Hepatocyte (in vitro differentiated cells): ENCODE results near the gene C15orf61. TPM values are rescaled to one million over a fixed set of nuclear protein-coding genes. Genes with fewer than 3 reads are reported as not detected.

Source experiments
- DNase-seq: peaks from one replicate; pipeline ENCODE4 v3.0.0-alpha.2; 2016; ENCODE audit warnings: low spot score
- H2AFZ ChIP-seq: fragments of 200-600 bp; sonication (generic); 2 replicates; pipeline ENCODE4 v1.6.0; 2016; ENCODE audit warnings: antibody characterized with exemption, mild to moderate bottlenecking
- H3K27ac ChIP-seq: fragments of 200-600 bp; sonication (generic); 2 replicates; pipeline ENCODE4 v1.5.1; 2016; ENCODE audit warnings: mild to moderate bottlenecking
- H3K27me3 ChIP-seq: fragments of 200-600 bp; sonication (generic); 2 replicates; pipeline ENCODE4 v1.6.1; 2016
- H3K36me3 ChIP-seq: fragments of 200-600 bp; sonication (generic); replicated peaks from 2 replicates; pipeline ENCODE4 v1.5.1; 2016; ENCODE audit warnings: low read depth; ENCODE audit not compliant: insufficient read depth
- H3K4me1 ChIP-seq: fragments of 200-600 bp; sonication (generic); 2 replicates; pipeline ENCODE4 v1.5.1; 2016; ENCODE audit warnings: mild to moderate bottlenecking, moderate library complexity; ENCODE audit not compliant: insufficient read depth
- H3K4me2 ChIP-seq: fragments of 200-600 bp; sonication (generic); 2 replicates; pipeline ENCODE4 v1.6.0; 2016
- H3K4me3 ChIP-seq: fragments of 200-600 bp; sonication (generic); 2 replicates; pipeline ENCODE4 v1.5.1; 2016; ENCODE audit warnings: mild to moderate bottlenecking
- H3K79me2 ChIP-seq: fragments of 200-600 bp; sonication (generic); 2 replicates; pipeline ENCODE4 v1.6.0; 2017; ENCODE audit warnings: mild to moderate bottlenecking
- H3K9me2 ChIP-seq: fragments of 200-600 bp; sonication (generic); replicated peaks from 2 replicates; pipeline ENCODE4 v1.6.0; 2017; ENCODE audit warnings: mild to moderate bottlenecking; ENCODE audit not compliant: insufficient read depth
- H3K9me3 ChIP-seq: fragments of 200-600 bp; sonication (generic); 2 replicates; pipeline ENCODE4 v1.5.1; 2016; ENCODE audit warnings: low read depth, mild to moderate bottlenecking
- H4K20me1 ChIP-seq: fragments of 200-600 bp; sonication (generic); 2 replicates; pipeline ENCODE4 v1.6.0; 2016; ENCODE audit warnings: mild to moderate bottlenecking; ENCODE audit not compliant: insufficient read depth, poor library complexity, severe bottlenecking
- CTCF ChIP-seq: fragments of 200-600 bp; sonication (generic); IDR thresholded peaks from 2 replicates; pipeline ENCODE4 v1.5.1; 2016; ENCODE audit warnings: antibody characterized with exemption, mild to moderate bottlenecking; ENCODE audit not compliant: poor library complexity
- EZH2 ChIP-seq: fragments of 200-600 bp; sonication (generic); IDR thresholded peaks from 2 replicates; pipeline ENCODE4 v1.6.1; 2016; ENCODE audit warnings: antibody characterized with exemption, mild to moderate bottlenecking, borderline replicate concordance
- EZH2phosphoT487 ChIP-seq: fragments of 200-600 bp; sonication (generic); IDR thresholded peaks from one replicate; pipeline ENCODE4 v1.6.1; 2018; ENCODE audit warnings: antibody characterized with exemption, mild to moderate bottlenecking, low read depth, moderate library complexity; ENCODE audit not compliant: unreplicated experiment, severe bottlenecking
- WGBS: methylation state at CpG from one replicate; pipeline ENCODE4 v1.1.6; 2016; ENCODE audit warnings: low lambda C conversion rate; ENCODE audit errors: missing lambda C conversion rate; 5-methylcytosine and 5-hydroxymethylcytosine counted together
- polyA plus RNA-seq: library from polyadenylated mRNA; unstranded; fragments of >200 nt; fragmentation: Nextera tagmentation; extraction: Ambion mirVana; gene quantifications from 2 replicates; pipeline ENCODE4 v1.2.1, GENCODE V29; 2016
- total RNA-seq: library from RNA; depleted of rRNA; stranded (reverse); fragments of >200 nt; gene quantifications from 2 replicates; pipeline ENCODE4 v1.2.3, GENCODE V29; 2014

The C15orf61 gene
- total and polyA plus RNA-seq, 2 experiments from 2014 or later: 7.6 to 8.4 TPM

DNA sequence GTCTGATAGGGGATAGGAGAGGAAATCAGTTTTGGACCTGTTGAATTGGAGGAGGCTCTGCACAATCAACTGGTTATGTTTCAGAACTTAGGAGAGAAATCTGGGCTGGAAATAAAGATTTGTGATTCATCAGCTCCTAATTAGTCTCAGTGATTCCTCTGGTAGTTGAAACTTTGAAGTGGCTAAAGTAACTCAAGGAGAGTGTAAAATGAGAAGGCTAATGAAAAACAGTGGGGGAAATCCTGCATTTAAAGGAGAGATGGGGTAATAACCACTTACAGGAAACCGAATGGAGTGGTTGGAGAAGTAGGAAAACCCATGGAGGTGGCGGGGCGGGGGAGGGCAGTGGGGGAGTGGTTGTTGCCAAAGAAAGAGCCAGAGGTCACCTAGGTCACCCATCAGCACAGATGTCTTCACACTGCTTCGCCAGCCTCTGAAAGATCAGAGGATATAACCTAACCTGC is 54.1 kb downstream of the C15orf61 start:
- no peaks in the 10 kb centered on the region for H3K27me3 ChIP-seq
- no peaks in the 10 kb centered on the region for H3K36me3 ChIP-seq
- no peaks in the 10 kb centered on the region for H4K20me1 ChIP-seq
- peaks cover 7% of the 10 kb centered on the region for H3K4me1 ChIP-seq
- no peaks in the 10 kb centered on the region for H3K9me2 ChIP-seq
- no peaks in the 10 kb centered on the region for H3K79me2 ChIP-seq
- H2AFZ ChIP-seq: no peak overlapping the region
- TF ChIP-seq EZH2phosphoT487 (no peak), EZH2 (no peak)
- H3K27ac ChIP-seq: no peak overlapping the region
- DNase-seq: no peak
- H3K9me3 ChIP-seq: no peaks in the 10 kb centered on the region
- WGBS: 57% methylated on average over 4 of the region's 4 CpGs
- no peak overlapping the region for H3K4me3 ChIP-seq
- H3K4me2 ChIP-seq: no peak overlapping the region

DNA sequence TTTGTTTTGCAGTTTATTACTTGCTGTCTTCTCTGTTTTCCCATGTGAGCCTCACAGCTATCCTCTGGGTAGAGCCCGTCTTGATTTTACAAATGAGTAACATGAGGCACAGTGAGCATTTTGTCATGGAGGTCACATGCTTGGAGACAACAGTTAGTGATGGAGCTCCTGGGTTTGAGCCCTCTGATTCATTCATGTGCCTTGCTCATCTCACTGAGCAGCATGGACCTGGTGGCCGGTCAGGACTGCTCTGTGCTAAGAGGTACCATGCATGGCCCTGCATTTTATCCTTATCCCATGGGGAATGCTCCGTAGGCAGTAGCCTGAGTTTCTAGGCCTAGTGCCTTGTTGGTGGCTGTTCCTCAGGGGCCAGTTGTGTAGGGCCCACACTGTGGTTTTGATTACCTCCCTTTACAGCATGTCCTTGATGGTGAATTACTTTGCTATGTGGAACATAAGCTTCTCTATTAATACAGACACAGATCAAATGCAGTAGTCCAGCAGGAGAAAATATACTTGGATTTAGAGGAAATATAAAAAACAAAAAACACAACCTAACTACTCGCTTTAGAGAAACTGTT is 57.2 kb downstream of the C15orf61 start:
- TF ChIP-seq CTCF: no peak
- TF ChIP-seq EZH2: no peak
- no peak for TF ChIP-seq EZH2phosphoT487
- no peak overlapping the region for H3K4me2 ChIP-seq
- no peak for DNase-seq
- H3K27me3 ChIP-seq: no peaks in the 10 kb centered on the region
- no peaks in the 10 kb centered on the region for H3K9me2 ChIP-seq
- H3K27ac ChIP-seq: no peak overlapping the region
- no peaks in the 10 kb centered on the region for H4K20me1 ChIP-seq
- no peak overlapping the region for H2AFZ ChIP-seq
- H3K9me3 ChIP-seq: no peaks in the 10 kb centered on the region
- H3K36me3 ChIP-seq: no peaks in the 10 kb centered on the region
- 96% methylated on average over 4 of the region's 4 CpGs for WGBS
- H3K4me3 ChIP-seq: no peak overlapping the region
- no peaks in the 10 kb centered on the region for H3K4me1 ChIP-seq
- no peaks in the 10 kb centered on the region for H3K79me2 ChIP-seq

DNA sequence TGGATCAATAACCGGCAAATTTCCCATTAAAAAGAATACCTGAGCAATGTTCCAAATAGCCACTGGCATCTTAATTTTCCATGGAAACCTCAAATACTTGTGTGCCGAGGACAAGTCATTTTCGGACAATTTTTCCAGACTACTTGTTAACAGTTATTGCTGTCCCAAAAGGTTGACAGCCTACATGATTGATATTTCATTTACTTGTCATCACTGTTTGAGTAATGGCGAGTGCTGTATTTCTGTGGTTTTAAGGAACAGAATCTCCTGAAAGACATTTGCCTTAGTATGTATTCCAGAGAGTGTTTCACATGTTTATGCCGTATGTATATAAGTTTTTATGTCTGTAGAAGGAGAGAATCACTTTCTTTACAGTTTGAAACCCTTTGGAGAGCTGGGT is 58.2 kb downstream of the C15orf61 start:
- H4K20me1 ChIP-seq: no peaks in the 10 kb centered on the region
- H3K9me3 ChIP-seq: no peaks in the 10 kb centered on the region
- H3K79me2 ChIP-seq: no peaks in the 10 kb centered on the region
- no peak overlapping the region for H2AFZ ChIP-seq
- H3K4me2 ChIP-seq: no peak overlapping the region
- H3K9me2 ChIP-seq: no peaks in the 10 kb centered on the region
- DNase-seq: no peak
- H3K4me1 ChIP-seq: no peaks in the 10 kb centered on the region
- no peaks in the 10 kb centered on the region for H3K27me3 ChIP-seq
- H3K4me3 ChIP-seq: no peak overlapping the region
- WGBS: 91% methylated on average over 5 of the region's 5 CpGs
- TF ChIP-seq EZH2: no peak
- TF ChIP-seq CTCF: no peak
- TF ChIP-seq EZH2phosphoT487: no peak
- H3K36me3 ChIP-seq: no peaks in the 10 kb centered on the region
- no peak overlapping the region for H3K27ac ChIP-seq

Other genes with a start within 250 kb of the C15orf61 start
- 7.2 and 13.7 TPM in 2 replicates for gene MAP2K5, start 21.6 kb downstream of the C15orf61 start, total RNA-seq
- gene MAP2K5, start 21.6 kb downstream of the C15orf61 start, polyA plus RNA-seq: 12.4 and 14.2 TPM in 2 replicates